Stimulated activated CD4-positive, alpha-beta T cell treated with anti-CD3 and anti-CD28 coated beads, TNF-alpha, amount 100 ng/mL, for 4 hours (primary cell): ENCODE results near the gene ZNF497.
A peak's percentile ranks its signal among the peaks of the same experiment; 100 is the strongest.

Experiments used
- DNase-seq, 3 experiments: peaks; one replicate each; pipeline ENCODE4 v3.0.0-alpha.2; 2020; ENCODE audit warnings: low read depth in 3 of 3

The ZNF497 gene

GRCh38 chr19:58367698-58368454 lies 5.3 kb upstream of the ZNF497 start:
- DNase-seq, result no peak

- DNase-seq, result no peak
Measured at GRCh38 chr19:58366585-58367430, 4.3 kb upstream of the ZNF497 start.

- DNase-seq, result no peak
Measured at GRCh38 chr19:58364146-58364545, 1.6 kb upstream of the ZNF497 start.

DNA sequence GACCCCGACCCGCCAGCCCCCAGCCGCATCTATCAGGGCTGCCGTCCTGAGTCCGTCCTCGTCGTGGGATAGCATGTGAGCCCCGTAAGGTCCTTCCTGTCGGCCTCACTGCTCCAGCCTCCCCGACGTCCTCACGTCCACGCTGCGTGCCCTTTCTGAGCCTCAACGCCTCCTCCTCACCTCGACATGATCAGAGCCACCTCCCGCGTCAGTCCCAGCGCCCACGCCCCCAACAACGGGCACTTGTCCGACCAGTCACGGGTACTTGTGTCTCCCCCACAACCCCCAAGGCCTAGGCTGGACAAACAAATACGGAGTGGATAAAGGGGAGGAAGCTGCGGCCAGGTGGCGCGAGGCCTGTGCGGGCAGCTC lies 665 bp downstream of the ZNF497 start:
- peak in 1 of 3 experiments; percentile 24 for DNase-seq

DNA sequence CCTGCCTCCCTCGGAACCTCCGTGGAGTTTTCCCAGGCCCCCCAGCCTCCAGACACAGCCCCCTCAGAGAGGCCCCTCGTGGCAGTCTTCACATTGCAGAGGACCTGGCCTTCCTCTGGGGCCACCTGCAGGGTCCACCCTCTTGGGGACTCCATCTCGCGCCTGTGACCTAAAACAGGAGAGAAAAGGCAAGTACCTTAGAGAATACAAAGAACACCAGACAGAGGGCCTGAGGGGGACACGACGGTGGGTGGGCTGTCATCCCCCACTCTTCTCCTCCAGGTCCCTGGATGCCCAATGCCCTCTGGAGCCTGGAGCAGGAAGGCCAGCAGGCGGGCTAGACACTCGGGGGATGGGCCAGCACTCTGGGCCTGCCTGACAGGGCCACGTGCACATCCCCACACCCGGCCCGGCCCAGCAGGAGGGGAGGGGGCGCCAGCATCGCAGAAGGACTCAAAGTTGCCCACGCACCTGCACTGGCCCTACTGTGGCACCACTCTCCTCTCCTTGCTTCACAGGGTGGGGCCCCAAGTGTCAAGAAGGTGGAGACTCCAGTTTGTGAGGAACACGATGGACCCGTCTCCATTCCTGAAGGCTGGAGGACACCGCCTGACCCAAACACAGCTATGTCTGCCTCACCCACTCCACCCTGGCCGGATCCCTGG lies 4.9 kb downstream of the ZNF497 start:
- no peak for DNase-seq

GRCh38 chr19:58356766-58357480 lies 5.6 kb downstream of the ZNF497 start:
- DNase-seq, result no peak

GRCh38 chr19:58355908-58356765 lies 6.4 kb downstream of the ZNF497 start:
- no peak for DNase-seq

DNA sequence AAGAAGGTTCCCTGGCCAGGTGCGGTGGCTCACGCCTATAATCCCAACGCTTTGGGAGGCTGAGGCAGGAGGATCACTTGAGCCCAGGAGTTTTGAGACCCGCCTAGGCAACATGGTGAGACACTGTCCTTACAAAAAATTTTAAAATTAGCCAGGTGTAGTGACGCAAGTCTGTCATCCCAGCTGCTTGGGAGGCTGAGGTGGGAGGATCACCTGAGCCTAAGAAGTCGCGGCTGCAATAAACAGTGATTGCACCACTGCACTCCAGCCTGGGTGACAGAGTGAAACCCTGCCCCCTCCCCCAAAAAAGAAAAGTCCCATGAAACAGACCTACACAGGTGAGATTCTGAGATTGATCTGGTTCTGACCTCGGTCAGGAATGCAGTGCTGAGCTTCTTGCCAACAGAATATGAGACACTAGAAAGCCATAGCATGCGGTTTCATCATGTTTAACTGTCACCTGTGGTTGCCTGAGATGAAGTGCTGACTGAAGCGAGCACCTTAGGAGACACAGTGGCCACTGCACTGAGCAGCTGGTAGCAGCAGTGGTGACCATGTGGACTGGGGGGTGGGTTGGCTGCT lies 7.2 kb downstream of the ZNF497 start:
- DNase-seq, result no peak

- DNase-seq, result no peak
Measured at GRCh38 chr19:58354478-58355030, 8.0 kb downstream of the ZNF497 start.

DNA sequence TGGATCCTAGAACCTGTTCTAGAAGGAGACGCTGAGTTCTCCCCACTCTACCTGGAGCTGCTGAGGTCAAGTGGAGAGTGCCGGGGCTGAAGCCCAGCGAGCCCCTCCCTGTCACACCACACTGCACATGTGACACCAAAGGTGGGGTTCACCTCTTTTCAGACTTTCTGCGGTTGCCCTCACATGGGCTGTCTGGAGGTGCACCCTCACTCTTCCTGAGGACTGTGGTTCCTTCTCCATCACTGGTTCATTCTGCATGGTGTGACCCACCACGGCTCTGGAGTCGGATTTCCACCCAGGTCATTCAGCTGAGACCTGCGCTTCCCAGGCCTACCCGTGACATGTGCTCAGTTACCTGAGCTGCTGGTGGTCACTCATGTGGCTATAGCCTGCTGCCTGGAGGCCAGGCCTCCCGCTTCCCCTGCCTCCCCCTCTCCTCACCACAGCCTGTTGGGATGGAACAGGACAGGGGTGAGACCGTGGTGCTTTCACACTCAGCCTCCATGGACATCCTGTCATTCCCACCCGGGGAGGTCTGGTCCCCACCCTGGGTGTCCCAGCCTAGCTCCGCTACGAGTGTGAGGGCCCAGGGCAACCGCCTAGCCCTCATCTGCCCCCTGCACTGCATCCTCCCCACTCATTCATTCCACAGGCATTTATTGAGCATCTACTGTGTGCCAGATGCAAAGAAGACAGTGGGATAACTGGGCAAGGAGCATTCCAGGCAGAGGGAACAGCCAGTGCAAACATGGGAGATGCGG lies 8.7 kb downstream of the ZNF497 start:
- no peak for DNase-seq

DNA sequence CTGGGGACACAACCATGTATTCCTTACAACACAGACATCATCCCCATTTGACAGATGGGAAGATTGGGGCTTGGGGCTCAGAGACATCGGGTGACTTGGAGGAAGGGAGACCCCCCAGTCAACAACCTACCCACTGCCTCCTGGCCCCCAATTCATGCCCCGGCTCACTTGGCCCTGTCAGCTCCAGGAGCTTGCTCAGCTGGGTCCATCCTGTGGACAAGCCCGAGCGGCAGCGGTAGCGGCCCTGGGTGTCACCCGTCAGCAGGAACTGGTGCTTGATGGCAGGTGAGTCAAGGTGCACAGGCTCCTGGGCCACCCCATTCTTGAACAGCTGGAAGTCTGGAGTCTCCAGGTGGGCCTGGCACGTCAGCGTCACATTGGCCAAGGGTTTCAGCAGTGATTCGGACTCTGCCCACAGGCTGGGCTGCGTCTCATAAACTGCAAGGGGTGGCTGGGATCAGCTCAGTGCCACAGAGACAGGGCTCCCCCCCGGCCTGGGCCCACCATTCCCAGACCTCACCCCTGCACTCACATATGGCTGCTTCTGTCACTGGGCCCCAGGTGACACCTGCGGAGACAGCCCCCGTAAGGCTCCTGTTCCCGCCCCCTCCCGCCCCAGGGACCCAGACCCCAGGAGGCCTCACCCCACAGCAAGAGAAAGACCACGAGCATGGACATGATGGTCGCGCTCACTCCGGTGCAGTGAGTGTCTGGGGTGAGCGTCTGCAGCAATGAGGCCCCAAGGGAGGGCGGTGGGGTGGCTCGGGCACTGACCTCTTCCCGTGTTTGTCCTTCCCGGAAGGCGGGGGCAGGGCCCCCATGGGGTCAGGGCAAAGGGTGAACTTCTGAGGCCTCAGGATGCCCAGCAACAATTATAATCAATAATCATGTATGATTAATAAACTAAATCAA lies 9.5 kb downstream of the ZNF497 start, which contains the start of gene A1BG:
Gene A1BG, minus strand, starts transcription at position 733 of the 912 bp plus-strand sequence. Its CDS starts 55 bp downstream, at position 678.
- no peak for DNase-seq

GRCh38 chr19:58351990-58352755 lies 10.4 kb downstream of the ZNF497 start:
- DNase-seq, result no peak

DNA sequence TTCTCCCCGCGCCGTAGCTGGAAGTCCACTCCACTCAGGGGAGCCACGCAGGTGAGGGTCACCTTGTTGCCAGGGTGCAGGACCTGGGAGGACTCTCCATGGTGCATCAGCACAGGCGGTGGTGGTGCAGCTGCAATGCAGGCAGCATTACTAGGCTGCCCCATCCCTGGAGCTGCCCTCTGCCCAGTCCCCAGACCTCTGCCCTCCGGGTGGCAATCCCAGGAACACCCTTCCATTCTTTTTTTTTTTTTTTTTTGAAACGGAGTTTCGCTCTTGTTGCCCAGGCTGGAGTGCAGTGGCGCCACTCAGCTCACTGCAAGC lies 11.0 kb downstream of the ZNF497 start:
- no peak for DNase-seq

GRCh38 chr19:58350871-58351557 lies 11.5 kb downstream of the ZNF497 start:
- no peak for DNase-seq

GRCh38 chr19:58350001-58350861 lies 12.3 kb downstream of the ZNF497 start:
- no peak for DNase-seq

DNA sequence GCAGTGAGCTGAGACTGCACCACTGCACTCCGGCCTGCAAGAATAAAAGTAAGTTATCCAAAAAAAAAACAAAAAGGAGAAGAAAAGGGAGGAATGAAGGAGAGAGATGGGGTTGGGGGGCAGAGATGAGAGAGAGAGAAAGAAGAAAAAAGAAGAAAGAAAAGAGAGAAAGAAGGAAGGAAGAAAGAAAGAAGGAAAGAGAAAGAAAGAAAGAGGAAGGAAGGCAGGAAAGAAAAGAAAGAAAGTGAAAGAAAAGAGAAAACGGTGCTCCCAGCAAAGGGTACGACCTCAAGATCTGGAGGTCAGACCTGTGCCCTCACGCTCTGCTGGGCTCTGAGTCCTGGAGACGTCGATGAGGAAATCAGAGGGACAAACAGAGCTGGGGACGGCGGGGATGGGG lies 13.0 kb downstream of the ZNF497 start:
- DNase-seq, result no peak
